ENCODE data around the gene MCCD1. TPM values are rescaled to one million over a fixed set of nuclear protein-coding genes. Genes with fewer than 3 reads are reported as not detected.

Gene MCCD1
- total and polyA plus RNA-seq, 2 of the 13 experiments (the other 11 are each of a cell fraction or from before 2014, with no cell fraction given), result 0.15 TPM; not detected in 1

DNA sequence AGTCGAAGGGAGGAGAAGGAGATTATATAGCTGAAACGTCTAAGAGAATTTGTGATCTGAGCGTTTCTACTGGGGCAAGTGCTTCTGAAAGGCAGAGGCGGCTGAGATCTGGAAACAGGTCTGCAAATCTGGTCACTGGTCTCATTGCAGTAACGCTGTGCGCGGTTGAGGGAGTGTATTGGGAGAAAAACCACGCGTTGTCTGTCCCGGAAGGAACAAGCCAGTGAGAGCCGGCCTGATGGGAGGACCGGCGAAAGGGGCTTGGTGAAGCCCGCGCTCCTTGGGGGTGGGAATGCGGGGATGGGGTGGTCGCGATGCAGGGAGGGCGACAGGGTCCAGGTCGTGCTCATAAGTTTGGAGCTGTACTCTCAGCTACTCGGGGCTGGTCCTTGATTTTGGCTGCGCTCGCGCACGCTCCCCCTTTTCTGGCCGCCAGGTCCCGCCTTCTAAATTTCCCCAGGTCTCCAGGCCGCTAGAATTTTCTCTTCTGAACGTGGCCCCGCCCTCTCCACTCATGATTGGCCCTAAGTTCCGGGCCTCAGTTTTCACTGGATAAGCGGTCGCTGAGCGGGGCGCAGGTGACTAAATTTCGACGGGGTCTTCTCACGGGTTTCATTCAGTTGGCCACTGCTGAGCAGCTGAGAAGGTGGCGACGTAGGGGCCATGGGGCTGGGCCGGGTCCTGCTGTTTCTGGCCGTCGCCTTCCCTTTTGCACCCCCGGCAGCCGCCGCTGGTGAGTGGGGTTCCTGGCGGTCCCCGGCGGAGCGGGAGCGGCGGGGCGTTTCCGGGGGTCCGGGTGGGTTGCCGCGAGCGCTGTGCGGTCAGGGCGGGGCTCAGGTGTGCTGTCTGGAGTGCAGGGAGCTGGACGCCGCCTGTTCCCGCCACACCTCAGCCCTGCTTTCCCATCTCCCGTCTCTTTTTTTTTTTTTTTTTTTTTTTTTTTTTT is 31.0 kb upstream of the MCCD1 start, which contains the start of gene MICB (continued):
- TF ChIP-seq ZNF121 (CRISPR knock-in tag; IDR thresholded peaks at IDR 0.05), result no peak
- no peak for TF ChIP-seq KLF6 (CRISPR knock-in tag; IDR thresholded peaks at IDR 0.05)
- TF ChIP-seq CREB3 (CRISPR knock-in tag; IDR thresholded peaks at IDR 0.05), result no peak
- TF ChIP-seq RXRB (CRISPR knock-in tag; IDR thresholded peaks at IDR 0.05; ENCODE audit: borderline replicate concordance), result no peak
- TF ChIP-seq ZNF331 (CRISPR knock-in tag; IDR thresholded peaks at IDR 0.05), result no peak
- TF ChIP-seq CENPT (CRISPR knock-in tag; IDR thresholded peaks at IDR 0.05; ENCODE audit: low read depth), result 0 out of 2 replicates have a peak, but pooled peaks have one; percentile 32
- peak; percentile 65 for TF ChIP-seq HDAC1 (CRISPR knock-in tag; IDR thresholded peaks at IDR 0.05)
- no peak for TF ChIP-seq HMGA1 (CRISPR knock-in tag; conservative IDR thresholded peaks at IDR 0.05)
- TF ChIP-seq ZNF703 (CRISPR knock-in tag; IDR thresholded peaks at IDR 0.05; ENCODE audit: borderline replicate concordance), result no peak
- TF ChIP-seq ZNF234 (CRISPR knock-in tag; conservative IDR thresholded peaks at IDR 0.05), result 0 out of 2 replicates have a peak, but pooled peaks have one; percentile 42
- TF ChIP-seq KLF13 (CRISPR knock-in tag; IDR thresholded peaks at IDR 0.05), result no peak
- TF ChIP-seq ZBTB7A (CRISPR knock-in tag; IDR thresholded peaks at IDR 0.05), result 0 out of 2 replicates have a peak, but pooled peaks have one; percentile 26
- TF ChIP-seq ZNF17 (CRISPR knock-in tag; IDR thresholded peaks at IDR 0.05), result no peak
- TF ChIP-seq, protein P1, sequence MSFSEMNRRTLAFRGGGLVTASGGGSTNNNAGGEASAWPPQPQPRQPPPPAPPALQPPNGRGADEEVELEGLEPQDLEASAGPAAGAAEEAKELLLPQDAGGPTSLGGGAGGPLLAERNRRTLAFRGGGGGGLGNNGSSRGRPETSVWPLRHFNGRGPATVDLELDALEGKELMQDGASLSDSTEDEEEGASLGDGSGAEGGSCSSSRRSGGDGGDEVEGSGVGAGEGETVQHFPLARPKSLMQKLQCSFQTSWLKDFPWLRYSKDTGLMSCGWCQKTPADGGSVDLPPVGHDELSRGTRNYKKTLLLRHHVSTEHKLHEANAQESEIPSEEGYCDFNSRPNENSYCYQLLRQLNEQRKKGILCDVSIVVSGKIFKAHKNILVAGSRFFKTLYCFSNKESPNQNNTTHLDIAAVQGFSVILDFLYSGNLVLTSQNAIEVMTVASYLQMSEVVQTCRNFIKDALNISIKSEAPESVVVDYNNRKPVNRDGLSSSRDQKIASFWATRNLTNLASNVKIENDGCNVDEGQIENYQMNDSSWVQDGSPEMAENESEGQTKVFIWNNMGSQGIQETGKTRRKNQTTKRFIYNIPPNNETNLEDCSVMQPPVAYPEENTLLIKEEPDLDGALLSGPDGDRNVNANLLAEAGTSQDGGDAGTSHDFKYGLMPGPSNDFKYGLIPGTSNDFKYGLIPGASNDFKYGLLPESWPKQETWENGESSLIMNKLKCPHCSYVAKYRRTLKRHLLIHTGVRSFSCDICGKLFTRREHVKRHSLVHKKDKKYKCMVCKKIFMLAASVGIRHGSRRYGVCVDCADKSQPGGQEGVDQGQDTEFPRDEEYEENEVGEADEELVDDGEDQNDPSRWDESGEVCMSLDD (CRISPR knock-in tag; IDR thresholded peaks at IDR 0.05; ENCODE audit: borderline replicate concordance), result no peak
- TF ChIP-seq, protein P2, sequence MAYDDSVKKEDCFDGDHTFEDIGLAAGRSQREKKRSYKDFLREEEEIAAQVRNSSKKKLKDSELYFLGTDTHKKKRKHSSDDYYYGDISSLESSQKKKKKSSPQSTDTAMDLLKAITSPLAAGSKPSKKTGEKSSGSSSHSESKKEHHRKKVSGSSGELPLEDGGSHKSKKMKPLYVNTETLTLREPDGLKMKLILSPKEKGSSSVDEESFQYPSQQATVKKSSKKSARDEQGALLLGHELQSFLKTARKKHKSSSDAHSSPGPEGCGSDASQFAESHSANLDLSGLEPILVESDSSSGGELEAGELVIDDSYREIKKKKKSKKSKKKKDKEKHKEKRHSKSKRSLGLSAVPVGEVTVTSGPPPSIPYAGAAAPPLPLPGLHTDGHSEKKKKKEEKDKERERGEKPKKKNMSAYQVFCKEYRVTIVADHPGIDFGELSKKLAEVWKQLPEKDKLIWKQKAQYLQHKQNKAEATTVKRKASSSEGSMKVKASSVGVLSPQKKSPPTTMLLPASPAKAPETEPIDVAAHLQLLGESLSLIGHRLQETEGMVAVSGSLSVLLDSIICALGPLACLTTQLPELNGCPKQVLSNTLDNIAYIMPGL (CRISPR knock-in tag; IDR thresholded peaks at IDR 0.05; ENCODE audit: borderline replicate concordance in 1 of 2, low read depth in 1 of 2), result peak in 1 of 2 experiments; percentile 72; a peak in 2 of 4 replicates
- TF ChIP-seq, protein P3, sequence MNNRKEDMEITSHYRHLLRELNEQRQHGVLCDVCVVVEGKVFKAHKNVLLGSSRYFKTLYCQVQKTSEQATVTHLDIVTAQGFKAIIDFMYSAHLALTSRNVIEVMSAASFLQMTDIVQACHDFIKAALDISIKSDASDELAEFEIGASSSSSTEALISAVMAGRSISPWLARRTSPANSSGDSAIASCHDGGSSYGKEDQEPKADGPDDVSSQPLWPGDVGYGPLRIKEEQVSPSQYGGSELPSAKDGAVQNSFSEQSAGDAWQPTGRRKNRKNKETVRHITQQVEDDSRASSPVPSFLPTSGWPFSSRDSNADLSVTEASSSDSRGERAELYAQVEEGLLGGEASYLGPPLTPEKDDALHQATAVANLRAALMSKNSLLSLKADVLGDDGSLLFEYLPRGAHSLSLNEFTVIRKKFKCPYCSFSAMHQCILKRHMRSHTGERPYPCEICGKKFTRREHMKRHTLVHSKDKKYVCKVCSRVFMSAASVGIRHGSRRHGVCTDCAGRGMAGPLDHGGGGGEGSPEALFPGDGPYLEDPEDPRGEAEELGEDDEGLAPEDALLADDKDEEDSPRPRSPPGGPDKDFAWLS (CRISPR knock-in tag; IDR thresholded peaks at IDR 0.05; ENCODE audit: borderline replicate concordance), result no peak
- no peak for TF ChIP-seq ZBTB25 (CRISPR knock-in tag; IDR thresholded peaks at IDR 0.05)
- no peak for TF ChIP-seq ZBTB20 (CRISPR knock-in tag; IDR thresholded peaks at IDR 0.05; ENCODE audit: borderline replicate concordance, low read depth)
- no peak for TF ChIP-seq ZNF570 (CRISPR knock-in tag; IDR thresholded peaks at IDR 0.05; ENCODE audit: borderline replicate concordance)
- TF ChIP-seq RORA (CRISPR knock-in tag; IDR thresholded peaks at IDR 0.05), result no peak

Data from HepG2 (cell line).